Thyroid gland (tissue), 4 donors: Measurements from ENCODE around the gene CYP24A1. TPM values are rescaled to one million over a fixed set of nuclear protein-coding genes. Genes with fewer than 3 reads are reported as not detected.

Experiments
- DNase-seq, 2 donors: peaks; one replicate each; pipeline ENCODE4 v3.0.0-alpha.2; 2019
- H3K27ac ChIP-seq, 3 donors: fragments of 200-600 bp; sonication (generic); 1 replicate in 2 of 3; 2 replicates in 1 of 3; pipeline ENCODE4 v1.5.1; 2016 to 2019; ENCODE audit warnings: mild to moderate bottlenecking in 1 of 3, moderate library complexity in 1 of 3
- H3K27me3 ChIP-seq: fragments of 200-600 bp; sonication (generic); one replicate; pipeline ENCODE4 v1.5.1; 2019
- H3K36me3 ChIP-seq, 2 donors: fragments of 200-600 bp; sonication (generic); one replicate each; pipeline ENCODE4 v1.5.1; 2016 to 2019
- H3K4me1 ChIP-seq, 2 donors: fragments of 200-600 bp; sonication (generic); one replicate each; pipeline ENCODE4 v1.5.1; 2017 to 2019
- H3K4me3 ChIP-seq, 3 donors: fragments of 200-600 bp; sonication (generic); replicated peaks in 1 of 3; 1 replicate in 2 of 3; 2 replicates in 1 of 3; pipeline ENCODE4 v1.5.1; 2016; ENCODE audit warnings: mild to moderate bottlenecking in 1 of 3
- H3K9me3 ChIP-seq: fragments of 200-600 bp; sonication (generic); one replicate; pipeline ENCODE4 v1.5.1; 2017
- POLR2A ChIP-seq, 2 donors: fragments of 450-650 bp; IDR thresholded peaks; one replicate each; pipeline ENCODE4 v1.6.1; 2017; ENCODE audit warnings: antibody characterized with exemption in 2 of 2, mild to moderate bottlenecking in 2 of 2, moderate library complexity in 1 of 2
- WGBS, 2 donors: methylation state at CpG; one replicate each; pipeline ENCODE4 v1.1.5; 2017; 5-methylcytosine and 5-hydroxymethylcytosine counted together
- intact Hi-C: fragments of 100-400 bp; cut with DNase I; formaldehyde crosslinking; loops from one replicate; pipeline ENCODE4 v1.15.1; 2023
- total RNA-seq, 4 donors: library from RNA; depleted of rRNA; stranded (reverse); fragments of >200 nt; gene quantifications; one replicate each; pipeline ENCODE4 v1.2.3, GENCODE V29; 2016
- TF ChIP-seq, protein P1 (sequence below), 6 experiments: fragments of 200-600 bp in 3 of 6; fragments of 450-650 bp in 3 of 6; sonication (generic) in 3 of 6; IDR thresholded peaks; one replicate each; pipeline ENCODE4 v1.5.1; 2016 to 2019; ENCODE audit warnings: antibody characterized with exemption in 6 of 6, mild to moderate bottlenecking in 2 of 6, inconsistent platforms in 1 of 6, moderate library complexity in 1 of 6

CYP24A1 gene
- total RNA-seq, 4 donors from 2014 or later: 0.44 to 6.6 (median 0.67) TPM; not detected in 1

DNA sequence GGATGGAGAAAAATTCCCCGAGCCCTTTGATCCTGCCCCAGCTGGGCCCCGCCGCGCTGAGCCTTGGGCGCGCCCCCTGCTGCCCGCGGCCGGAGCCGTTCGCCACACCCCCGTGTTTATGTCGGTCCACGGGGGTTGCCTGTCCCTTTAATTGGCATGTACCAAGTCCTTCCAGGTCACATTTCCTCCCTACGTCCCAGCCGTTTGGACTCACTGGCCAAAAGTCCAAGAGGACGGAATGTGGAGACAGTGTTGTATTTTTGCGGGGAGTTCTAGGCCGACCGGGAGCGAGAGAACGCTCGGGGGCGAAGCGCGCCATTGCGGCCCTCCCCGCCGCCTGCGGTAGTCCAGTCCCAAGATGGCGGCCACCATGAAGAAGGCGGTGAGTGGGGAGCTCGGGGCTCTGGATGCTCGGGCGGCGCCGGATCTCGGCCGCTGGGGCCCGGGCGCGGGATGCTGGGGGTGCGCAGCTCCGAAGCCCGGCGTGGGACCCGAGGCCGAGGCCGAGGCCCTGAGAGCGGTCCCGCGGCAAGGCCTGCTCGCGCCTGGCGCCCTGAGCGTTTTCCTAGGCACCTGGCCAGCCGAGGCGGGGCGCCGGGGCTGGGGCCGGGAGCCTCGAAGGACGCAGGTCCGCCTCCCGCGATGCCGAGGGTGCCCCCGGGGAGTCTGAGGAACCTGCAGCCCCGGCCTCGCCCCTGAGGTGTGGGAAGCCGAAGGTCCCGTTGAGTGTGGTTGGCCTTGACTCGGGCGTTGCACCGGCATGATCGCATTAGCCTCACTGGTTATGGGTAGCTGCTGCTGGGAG lies 34.2 kb upstream of the CYP24A1 start, which contains the start of gene PFDN4:
Gene PFDN4 (plus strand): TSS at position 345 of the 805 bp plus-strand sequence. CDS start 14 bp downstream, at position 359.
- Histone ChIP-seq H3K36me3 (no peaks in the 10 kb centered on the region), H3K27me3 (no peaks in the 10 kb centered on the region), H3K4me3 (peak within 1 kb of the TSS; percentile 87 to 88 (median 88)), H3K27ac (peak within 1 kb of the TSS; percentile 92 to 100 (median 97)), H3K4me1 (peaks cover 8 to 13% of the 10 kb centered on the region in 2 donors), H3K9me3 (no peaks in the 10 kb centered on the region)
- DNase-seq: peak; percentile 70 to 77
- intact Hi-C loops: no loop called here
- WGBS, 2 donors: 1 to 2% methylated on average over 28 to 37 of the region's 76 CpGs
- TF ChIP-seq POLR2A (IDR thresholded peaks at IDR 0.05): peak in 1 of 2 donors; percentile 58
- TF ChIP-seq, protein P1, sequence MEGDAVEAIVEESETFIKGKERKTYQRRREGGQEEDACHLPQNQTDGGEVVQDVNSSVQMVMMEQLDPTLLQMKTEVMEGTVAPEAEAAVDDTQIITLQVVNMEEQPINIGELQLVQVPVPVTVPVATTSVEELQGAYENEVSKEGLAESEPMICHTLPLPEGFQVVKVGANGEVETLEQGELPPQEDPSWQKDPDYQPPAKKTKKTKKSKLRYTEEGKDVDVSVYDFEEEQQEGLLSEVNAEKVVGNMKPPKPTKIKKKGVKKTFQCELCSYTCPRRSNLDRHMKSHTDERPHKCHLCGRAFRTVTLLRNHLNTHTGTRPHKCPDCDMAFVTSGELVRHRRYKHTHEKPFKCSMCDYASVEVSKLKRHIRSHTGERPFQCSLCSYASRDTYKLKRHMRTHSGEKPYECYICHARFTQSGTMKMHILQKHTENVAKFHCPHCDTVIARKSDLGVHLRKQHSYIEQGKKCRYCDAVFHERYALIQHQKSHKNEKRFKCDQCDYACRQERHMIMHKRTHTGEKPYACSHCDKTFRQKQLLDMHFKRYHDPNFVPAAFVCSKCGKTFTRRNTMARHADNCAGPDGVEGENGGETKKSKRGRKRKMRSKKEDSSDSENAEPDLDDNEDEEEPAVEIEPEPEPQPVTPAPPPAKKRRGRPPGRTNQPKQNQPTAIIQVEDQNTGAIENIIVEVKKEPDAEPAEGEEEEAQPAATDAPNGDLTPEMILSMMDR (IDR thresholded peaks at IDR 0.05): peak; percentile 54 to 84 (median 63)

DNA sequence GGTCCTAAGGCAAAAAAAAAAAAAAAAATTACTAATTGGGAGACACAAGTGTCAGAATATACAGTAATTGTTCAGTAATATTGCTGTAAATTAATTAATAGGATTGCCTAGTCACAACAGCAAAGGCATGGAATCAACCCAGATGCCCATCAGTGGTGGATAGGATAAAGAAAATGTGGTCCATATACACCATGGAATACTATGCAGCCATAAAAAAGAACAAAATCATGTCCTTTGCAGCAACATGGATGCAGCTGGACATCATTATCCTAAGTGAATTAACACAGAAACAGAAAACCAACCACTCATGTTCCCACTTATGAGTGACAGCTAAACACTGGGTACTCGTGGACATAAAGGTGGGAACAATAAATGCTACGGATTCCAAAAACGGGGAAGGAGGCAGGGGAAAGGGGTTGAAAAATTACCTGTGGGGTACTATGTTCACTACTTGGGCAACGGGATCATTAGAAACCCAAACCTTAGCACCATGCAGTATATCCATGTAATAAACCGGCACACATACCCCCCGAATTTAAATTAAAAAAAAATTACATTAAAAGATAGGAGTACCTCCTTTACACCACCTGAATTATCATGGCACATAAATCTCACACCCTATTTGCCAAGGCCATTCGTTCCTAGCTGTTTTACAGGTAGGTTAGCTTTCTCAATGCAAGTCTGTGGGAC lies 33.4 kb upstream of the CYP24A1 start:
- H3K27me3 ChIP-seq: no peaks in the 10 kb centered on the region
- no peak for DNase-seq
- intact Hi-C loops: no loop called here
- H3K9me3 ChIP-seq: no peaks in the 10 kb centered on the region
- 65 to 68% methylated on average over 7 of the region's 7 CpGs for WGBS, 2 donors
- peak overlapping the region in 1 of 3 donors; percentile 88 for H3K4me3 ChIP-seq
- peaks cover 8 to 13% of the 10 kb centered on the region in 2 donors for H3K4me1 ChIP-seq
- TF ChIP-seq, protein P1 (IDR thresholded peaks at IDR 0.05): no peak
- no peak for TF ChIP-seq POLR2A (IDR thresholded peaks at IDR 0.05)
- H3K27ac ChIP-seq: peak overlapping the region in 2 of 3 donors; percentile 97 to 100
- no peaks in the 10 kb centered on the region for H3K36me3 ChIP-seq

DNA sequence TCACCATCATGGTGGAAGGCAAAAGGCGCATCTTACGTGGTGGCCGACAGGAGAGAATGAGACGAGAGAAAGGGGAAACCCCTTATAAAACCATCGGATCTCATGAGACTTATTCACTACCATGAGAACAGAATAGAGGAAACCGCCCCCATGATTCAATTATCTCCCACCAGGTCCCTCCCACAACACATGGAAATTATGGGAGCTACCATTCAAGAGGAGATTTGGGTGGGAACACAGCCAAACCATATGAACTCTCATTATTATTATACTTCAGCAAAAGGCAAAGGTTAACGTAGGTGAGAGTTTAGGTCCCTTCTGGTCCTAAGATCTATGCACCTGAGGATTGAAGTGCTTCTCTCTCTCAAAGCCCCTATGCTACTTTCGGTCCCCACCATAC lies 31.7 kb upstream of the CYP24A1 start:
- 82 to 88% methylated on average over 8 of the region's 8 CpGs for WGBS, 2 donors
- Histone ChIP-seq H3K27me3 (no peaks in the 10 kb centered on the region), H3K27ac (no peak overlapping the region), H3K9me3 (no peaks in the 10 kb centered on the region), H3K4me1 (peaks cover 8 to 13% of the 10 kb centered on the region in 2 donors), H3K36me3 (no peaks in the 10 kb centered on the region), H3K4me3 (no peak overlapping the region)
- DNase-seq: no peak
- TF ChIP-seq POLR2A (IDR thresholded peaks at IDR 0.05): no peak
- TF ChIP-seq, protein P1 (IDR thresholded peaks at IDR 0.05): no peak
- intact Hi-C loops: no loop called here

DNA sequence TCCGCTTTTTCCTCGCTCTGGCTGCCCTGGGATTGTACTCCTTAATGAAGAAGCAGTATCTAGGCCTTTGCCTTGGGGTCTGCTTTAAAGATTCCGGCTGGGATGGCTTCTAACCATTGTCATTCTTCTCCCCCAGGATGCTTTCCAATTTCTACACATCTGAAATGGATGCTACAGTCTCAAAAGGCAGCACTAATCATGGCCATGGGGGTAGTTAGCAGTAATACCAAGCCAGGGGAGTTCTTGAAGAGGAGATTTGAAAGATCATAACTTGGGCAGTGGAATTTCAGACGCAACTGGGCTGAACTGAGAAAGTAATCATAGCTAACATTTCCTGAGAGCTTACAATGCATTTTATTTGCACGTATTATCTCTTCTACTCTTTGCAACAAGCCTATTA lies 30.7 kb upstream of the CYP24A1 start:
- TF ChIP-seq POLR2A (IDR thresholded peaks at IDR 0.05): no peak
- TF ChIP-seq, protein P1 (IDR thresholded peaks at IDR 0.05): no peak
- no peaks in the 10 kb centered on the region for H3K27me3 ChIP-seq
- 89 to 91% methylated on average over 5 of the region's 5 CpGs for WGBS, 2 donors
- intact Hi-C loops: no loop called here
- H3K36me3 ChIP-seq: no peaks in the 10 kb centered on the region
- H3K9me3 ChIP-seq: no peaks in the 10 kb centered on the region
- no peak overlapping the region for H3K27ac ChIP-seq
- H3K4me3 ChIP-seq: no peak overlapping the region
- no peak for DNase-seq
- peaks cover 8% of the 10 kb centered on the region in 2 donors for H3K4me1 ChIP-seq
